K562 (cell line): ENCODE data around the gene PRKAR1B. TPM values are rescaled to one million over a fixed set of nuclear protein-coding genes. Genes with fewer than 3 reads are reported as not detected.

Experiments used
- ATAC-seq: fragments of 200-7000 bp; cut with Tn5 transposase; 3 replicates; pipeline ENCODE4 v1.9.1; 2020; ENCODE audit warnings: moderate library complexity
- BruUV-seq: library from RNA; stranded (reverse); fragments of 400-500 nt; replicated peaks from 2 replicates; lab custom pipeline; 2021; lab: Mats Ljungman, UMichigan
- CTCF ChIA-PET: fragments of 300-600 bp; formaldehyde crosslinking; extraction: SDS; loops from one replicate; lab custom pipeline; 2021; ENCODE audit warnings: low intra/inter-chr PET ratio; lab: Yijun Ruan, JAX
- POLR2A ChIA-PET: fragments of 300-600, 350-650 bp; sonication (Branson Sonifier 250); formaldehyde crosslinking; extraction: SDS; loops from one replicate; lab custom pipeline; 2021; ENCODE audit warnings: antibody characterized with exemption, inconsistent platforms; lab: Yijun Ruan, JAX
- DNase-seq, 4 experiments: peaks; one replicate each; pipeline versions ENCODE4 v3.0.0 to v3.0.0-alpha.2; 2011 to 2018; ENCODE audit warnings: low spot score in 3 of 4, mixed read lengths in 3 of 4; ENCODE audit errors: extremely low read depth in 1 of 4
- FAIRE-seq: peaks from 2 replicates; lab custom pipeline; 2011; peaks lifted over from hg19 to GRCh38; lab: Jason Lieb, UNC
- H2AFZ ChIP-seq: 2 replicates; pipeline ENCODE4 v1.6.0; 2011; ENCODE audit warnings: low read depth, low read length, control low read depth, inconsistent platforms
- H3K27ac ChIP-seq: fragments of 200-600 bp; 3 replicates; pipeline ENCODE4 v1.8.0; 2011; ENCODE audit warnings: low read depth, mild to moderate bottlenecking, control low read depth, inconsistent platforms, low read length, moderate library complexity, mixed read lengths; ENCODE audit errors: extremely low read depth
- H3K27me3 ChIP-seq, 2 experiments: fragments of 300-600 bp in 1 of 2; 2 replicates in 1 of 2; 3 replicates in 1 of 2; pipeline versions ENCODE4 v1.6.0 to v1.8.0; 2011; ENCODE audit warnings: inconsistent platforms in 2 of 2, low read length in 2 of 2, mild to moderate bottlenecking in 1 of 2, mixed read lengths in 1 of 2, moderate library complexity in 1 of 2; ENCODE audit not compliant: control insufficient read depth in 2 of 2, insufficient read depth in 2 of 2
- H3K36me3 ChIP-seq: fragments of 300-600 bp; 3 replicates; pipeline ENCODE4 v1.8.0; 2011; ENCODE audit warnings: mild to moderate bottlenecking, low read length, inconsistent platforms; ENCODE audit not compliant: control insufficient read depth, insufficient read depth
- H3K4me1 ChIP-seq, 2 experiments: fragments of 200-600 bp in 1 of 2; replicated peaks in 1 of 2; 2 replicates in 1 of 2; 3 replicates in 1 of 2; pipeline versions ENCODE4 v1.5.1 to v1.8.0; 2011; ENCODE audit warnings: inconsistent platforms in 2 of 2, low read length in 2 of 2, mild to moderate bottlenecking in 1 of 2, mixed read lengths in 1 of 2, moderate library complexity in 1 of 2; ENCODE audit not compliant: control insufficient read depth in 2 of 2, insufficient read depth in 2 of 2
- H3K4me2 ChIP-seq: 2 replicates; pipeline ENCODE4 v1.6.1; 2011; ENCODE audit warnings: low read length, control low read depth, inconsistent platforms, mixed read lengths; ENCODE audit not compliant: insufficient read depth
- H3K4me3 ChIP-seq: fragments of 200-600 bp; sonication (generic), shearing (Covaris generic); 2 replicates; pipeline ENCODE4 v1.5.1; 2016; ENCODE audit warnings: control low read depth, inconsistent platforms
- H3K79me2 ChIP-seq: fragments of 200-600 bp; 3 replicates; pipeline ENCODE4 v1.8.0; 2011; ENCODE audit warnings: low read length, inconsistent platforms; ENCODE audit not compliant: control insufficient read depth, insufficient read depth
- H3K9ac ChIP-seq, 2 experiments: 2 replicates each; pipeline versions ENCODE4 v1.6.0 to v1.6.1; 2011; ENCODE audit warnings: low read depth in 2 of 2, low read length in 2 of 2, control low read depth in 1 of 2, inconsistent platforms in 1 of 2, mild to moderate bottlenecking in 1 of 2, mixed read lengths in 1 of 2; ENCODE audit not compliant: insufficient read depth in 1 of 2
- H3K9me1 ChIP-seq: one replicate; pipeline ENCODE4 v1.6.0; 2011; ENCODE audit warnings: inconsistent platforms, mild to moderate bottlenecking, low read length, moderate library complexity; ENCODE audit not compliant: control insufficient read depth, insufficient read depth
- H3K9me3 ChIP-seq: replicated peaks from 2 replicates; pipeline ENCODE4 v1.5.1; 2011; ENCODE audit warnings: low read depth, low read length, inconsistent platforms; ENCODE audit not compliant: control insufficient read depth, insufficient read depth
- H4K20me1 ChIP-seq: replicated peaks from 2 replicates; pipeline ENCODE4 v1.6.1; 2011; ENCODE audit warnings: low read length, inconsistent platforms, mixed read lengths; ENCODE audit not compliant: control insufficient read depth, insufficient read depth
- ARID1B ChIP-seq: fragments of 450-650 bp; IDR thresholded peaks from 2 replicates; pipeline ENCODE4 v1.6.1; 2016; ENCODE audit warnings: antibody characterized with exemption, mild to moderate bottlenecking, inconsistent platforms
- JUND ChIP-seq, 2 experiments: IDR thresholded peaks; 2 replicates in 1 of 2; 3 replicates in 1 of 2; pipeline ENCODE4 v1.6.1; 2011; ENCODE audit warnings: borderline replicate concordance in 2 of 2, low read depth in 2 of 2, low read length in 2 of 2, improper control_type of control experiment in 1 of 2, missing biosample characterization in 1 of 2, missing genetic modification characterization in 1 of 2, missing genetic modification reagents in 1 of 2
- MYNN ChIP-seq, 2 experiments: sonication (generic); formaldehyde crosslinking in 1 of 2; IDR thresholded peaks; 2 replicates each; pipeline versions ENCODE4 v1.5.0 to v1.6.1; 2016 to 2020; ENCODE audit warnings: antibody characterized with exemption in 1 of 2, missing genetic modification reagents in 1 of 2
- TAF15 ChIP-seq: fragments of 200-400 bp; formaldehyde crosslinking; IDR thresholded peaks from 2 replicates; pipeline ENCODE4 v1.6.1; 2017; ENCODE audit warnings: mild to moderate bottlenecking, low read depth, low read length, moderate library complexity
- ZFP36 ChIP-seq: fragments of 150-350 bp; IDR thresholded peaks from 2 replicates; pipeline ENCODE4 v1.6.1; 2018; ENCODE audit warnings: low read length, low read depth; ENCODE audit not compliant: partially characterized antibody
- ZNF212 ChIP-seq: fragments of 450-650 bp; formaldehyde crosslinking; IDR thresholded peaks from 2 replicates; pipeline ENCODE4 v1.4.0; 2020; ENCODE audit warnings: mild to moderate bottlenecking
- WGBS: fragments of 100-300 bp; shearing (Covaris generic); methylation state at CpG from one replicate; pipeline ENCODE4 v1.1.6; 2016; ENCODE audit warnings: low coverage, mixed read lengths; ENCODE audit not compliant: insufficient coverage; ENCODE audit errors: missing lambda C conversion rate; 5-methylcytosine and 5-hydroxymethylcytosine counted together
- in situ Hi-C: fragments of 300-500 bp; cut with MboI; formaldehyde crosslinking; loops from 4 replicates; pipeline ENCODE4 v1.15.0; 2018; ENCODE audit warnings: inconsistent platforms, mixed read lengths
- intact Hi-C: fragments of 100-400 bp; cut with micrococcal nuclease; formaldehyde crosslinking; loops from 2 replicates; pipeline ENCODE4 v1.14.2; 2022
- polyA plus RNA-seq, 8 experiments: library from polyadenylated mRNA; depleted of rRNA in 4 of 8; stranded (reverse) in 5 of 8; unstranded in 3 of 8; fragments of >200 nt; fragmentation: Nextera tagmentation in 2 of 8; fragmentation: Illumina TruSeq in 1 of 8; extraction: Ambion mirVana in 2 of 8; extraction: Trizol in 1 of 8; gene quantifications; 2 replicates each; pipeline versions ENCODE4 v1.2.1 to v1.2.3, GENCODE V29; 2011 to 2014; ENCODE audit warnings: inconsistent platforms in 1 of 8, missing spikeins in 1 of 8
- total RNA-seq, 7 experiments: library from RNA; depleted of rRNA in 6 of 7; stranded (reverse); fragments of >200 nt in 6 of 7; fragmentation: Illumina TruSeq in 2 of 7; extraction: Trizol in 2 of 7; gene quantifications; 2 replicates each; pipeline versions ENCODE4 v1.2.1 to v1.2.3, GENCODE V29; 2011 to 2021; ENCODE audit warnings: low replicate concordance in 1 of 7
- TF ChIP-seq, protein P1 (sequence below): fragments of 450-650 bp; IDR thresholded peaks from 2 replicates; pipeline ENCODE4 v1.6.1; 2018; ENCODE audit warnings: mild to moderate bottlenecking, low read depth; ENCODE audit not compliant: partially characterized antibody
- TF ChIP-seq, protein P2 (sequence below): fragments of 450-650 bp; IDR thresholded peaks from 2 replicates; pipeline ENCODE4 v1.6.1; 2016
- TF ChIP-seq, protein P3 (sequence below): sonication (generic); formaldehyde crosslinking; IDR thresholded peaks from 2 replicates; pipeline ENCODE4 v1.9.0; 2022; ENCODE audit warnings: mild to moderate bottlenecking, missing genetic modification reagents

The PRKAR1B gene
- total and polyA plus RNA-seq, 9 of the 15 experiments (the other 6 are each of a cell fraction or from before 2014, with no cell fraction given), result 0.99 to 30.5 (median 12.7) TPM

DNA sequence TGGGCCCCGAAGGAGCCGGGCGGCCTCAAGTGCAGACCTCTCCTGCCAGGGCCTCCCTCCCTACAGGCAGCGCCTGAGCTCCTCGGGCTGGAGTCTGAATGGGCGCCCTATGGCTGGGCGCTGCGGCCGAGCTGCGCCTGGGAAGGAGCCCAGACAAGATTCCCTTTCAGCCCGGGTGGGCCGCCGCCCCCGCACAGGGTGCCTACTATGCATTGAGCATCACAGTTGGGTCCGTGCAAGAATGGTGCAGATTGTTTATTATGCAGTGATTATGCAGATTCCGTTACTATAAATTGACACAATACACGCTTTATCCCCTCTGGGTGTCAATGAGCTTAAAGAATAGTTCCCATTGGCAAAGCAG, 130.3 kb downstream of the PRKAR1B start:
- CTCF ChIA-PET, result no interaction called here
- no peak overlapping the region for H3K4me3 ChIP-seq
- H4K20me1 ChIP-seq, result no peaks in the 10 kb centered on the region
- intact Hi-C loops, result no loop called here
- no peak overlapping the region for H3K4me2 ChIP-seq
- H3K36me3 ChIP-seq, result 0 out of 3 replicates have a peak, but pooled peaks cover 6% of the 10 kb centered on the region
- 80% methylated on average over 14 of the region's 17 CpGs for WGBS
- BruUV-seq, result no TSS peak
- H3K9me1 ChIP-seq, result peaks cover 9% of the 10 kb centered on the region
- POLR2A ChIA-PET, result no interaction called here
- no peak overlapping the region for H3K9ac ChIP-seq
- H3K4me1 ChIP-seq, result peaks cover 12 to 64% of the 10 kb centered on the region in 2 experiments
- H3K79me2 ChIP-seq, result peaks cover 5% of the 10 kb centered on the region; the same call in 2 of the 3 replicates
- in situ Hi-C loops, result no loop called here
- H2AFZ ChIP-seq, result no peak overlapping the region
- FAIRE-seq (no peak), DNase-seq (no peak), ATAC-seq (no peak)
- no peak for TF ChIP-seq ARID1B
- no peak for TF ChIP-seq JUND (IDR thresholded peaks at IDR 0.05; ENCODE audit: borderline replicate concordance, low read depth, low read length)
- TF ChIP-seq JUND (tag; IDR thresholded peaks at IDR 0.05; ENCODE audit: borderline replicate concordance, low read depth, low read length), result no peak
- no peak for TF ChIP-seq ZFP36
- TF ChIP-seq, protein P1, sequence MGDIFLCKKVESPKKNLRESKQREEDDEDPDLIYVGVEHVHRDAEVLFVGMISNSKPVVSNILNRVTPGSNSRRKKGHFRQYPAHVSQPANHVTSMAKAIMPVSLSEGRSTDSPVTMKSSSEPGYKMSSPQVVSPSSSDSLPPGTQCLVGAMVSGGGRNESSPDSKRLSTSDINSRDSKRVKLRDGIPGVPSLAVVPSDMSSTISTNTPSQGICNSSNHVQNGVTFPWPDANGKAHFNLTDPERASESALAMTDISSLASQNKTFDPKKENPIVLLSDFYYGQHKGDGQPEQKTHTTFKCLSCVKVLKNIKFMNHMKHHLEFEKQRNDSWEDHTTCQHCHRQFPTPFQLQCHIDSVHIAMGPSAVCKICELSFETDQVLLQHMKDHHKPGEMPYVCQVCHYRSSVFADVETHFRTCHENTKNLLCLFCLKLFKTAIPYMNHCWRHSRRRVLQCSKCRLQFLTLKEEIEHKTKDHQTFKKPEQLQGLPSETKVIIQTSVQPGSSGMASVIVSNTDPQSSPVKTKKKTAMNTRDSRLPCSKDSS, result no peak
- TF ChIP-seq ZNF212, result no peak
- TF ChIP-seq, protein P2, sequence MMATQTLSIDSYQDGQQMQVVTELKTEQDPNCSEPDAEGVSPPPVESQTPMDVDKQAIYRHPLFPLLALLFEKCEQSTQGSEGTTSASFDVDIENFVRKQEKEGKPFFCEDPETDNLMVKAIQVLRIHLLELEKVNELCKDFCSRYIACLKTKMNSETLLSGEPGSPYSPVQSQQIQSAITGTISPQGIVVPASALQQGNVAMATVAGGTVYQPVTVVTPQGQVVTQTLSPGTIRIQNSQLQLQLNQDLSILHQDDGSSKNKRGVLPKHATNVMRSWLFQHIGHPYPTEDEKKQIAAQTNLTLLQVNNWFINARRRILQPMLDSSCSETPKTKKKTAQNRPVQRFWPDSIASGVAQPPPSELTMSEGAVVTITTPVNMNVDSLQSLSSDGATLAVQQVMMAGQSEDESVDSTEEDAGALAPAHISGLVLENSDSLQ, result no peak
- no peak for TF ChIP-seq TAF15
- no peak for TF ChIP-seq MYNN (IDR thresholded peaks at IDR 0.05)
- TF ChIP-seq MYNN (CRISPR knock-in tag; IDR thresholded peaks at IDR 0.05), result no peak
- TF ChIP-seq, protein P3, sequence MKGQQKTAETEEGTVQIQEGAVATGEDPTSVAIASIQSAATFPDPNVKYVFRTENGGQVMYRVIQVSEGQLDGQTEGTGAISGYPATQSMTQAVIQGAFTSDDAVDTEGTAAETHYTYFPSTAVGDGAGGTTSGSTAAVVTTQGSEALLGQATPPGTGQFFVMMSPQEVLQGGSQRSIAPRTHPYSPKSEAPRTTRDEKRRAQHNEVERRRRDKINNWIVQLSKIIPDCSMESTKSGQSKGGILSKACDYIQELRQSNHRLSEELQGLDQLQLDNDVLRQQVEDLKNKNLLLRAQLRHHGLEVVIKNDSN, result no peak
- H3K27ac ChIP-seq, result no peak overlapping the region
- H3K27me3 ChIP-seq, result no peaks in the 10 kb centered on the region
- no peaks in the 10 kb centered on the region for H3K9me3 ChIP-seq
